Epidermal melanocyte (primary cell): ENCODE results near the gene NEXN.
"Not testable (repeated sequence)": the region's sequence is repeated elsewhere in the genome, so short reads cannot be mapped to it uniquely, and the experiment has no call there.

ENCODE experiments used
- DNase-seq: peaks from one replicate; pipeline ENCODE4 v3.0.0; 2011; ENCODE audit warnings: low spot score; ENCODE audit not compliant: insufficient read length

Gene NEXN

DNA sequence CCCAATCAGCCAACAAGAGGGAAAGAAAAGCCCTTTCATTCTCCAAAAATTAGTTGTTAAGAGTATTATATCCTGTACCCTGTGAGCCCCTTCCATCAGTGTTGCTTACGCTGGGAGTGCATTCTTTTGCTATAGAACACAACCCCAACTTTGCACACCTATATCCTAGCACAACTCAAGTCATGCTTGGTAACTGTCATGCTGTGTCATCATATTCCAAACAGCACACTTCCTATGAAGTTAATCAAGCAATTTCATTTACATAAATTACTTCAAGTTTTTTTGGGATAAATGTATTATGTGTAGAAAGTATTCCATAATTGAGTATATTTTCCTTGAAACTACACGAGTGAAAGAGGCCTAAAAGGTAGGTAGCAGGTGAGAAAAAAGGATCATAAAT lies 70.4 kb downstream of the NEXN start:
- no peak for DNase-seq

DNA sequence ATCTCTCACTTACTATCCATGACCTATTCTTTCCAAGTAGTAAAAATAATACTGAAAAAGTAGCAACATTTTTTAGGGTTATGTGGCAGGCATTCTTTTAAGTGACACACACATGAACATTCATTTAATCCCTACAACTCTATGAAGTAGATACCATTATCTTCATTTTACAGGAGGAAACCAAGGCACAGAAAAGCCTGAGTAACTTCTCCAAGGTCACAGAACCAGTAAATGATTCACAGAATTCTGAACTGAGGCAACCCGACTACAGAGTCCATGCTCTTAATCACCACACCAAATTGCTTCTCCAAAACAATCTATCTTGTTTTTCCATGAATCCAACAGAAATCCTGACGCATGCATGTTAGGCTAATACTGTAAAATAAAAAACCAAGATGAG lies 73.0 kb downstream of the NEXN start:
- DNase-seq = no peak

DNA sequence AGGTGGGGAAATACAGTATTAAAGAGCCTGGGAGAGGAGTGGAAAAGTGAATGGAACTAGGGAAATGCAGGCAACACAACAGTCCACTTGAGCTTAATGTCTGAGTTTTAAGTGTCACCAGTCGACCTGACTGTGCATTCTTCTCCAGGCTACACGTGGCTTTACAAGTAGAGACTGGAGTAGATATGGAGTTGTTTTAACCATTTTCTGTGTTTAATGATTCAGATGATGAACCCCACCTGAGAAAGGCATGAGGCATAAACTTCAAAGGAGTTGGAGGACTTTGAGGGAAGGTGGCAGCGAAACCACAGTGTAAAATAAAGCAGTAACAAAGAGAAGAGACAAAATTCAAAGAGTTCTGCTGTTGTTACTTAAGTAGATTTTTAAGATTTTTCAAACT lies 77.9 kb downstream of the NEXN start:
- DNase-seq = no peak

DNA sequence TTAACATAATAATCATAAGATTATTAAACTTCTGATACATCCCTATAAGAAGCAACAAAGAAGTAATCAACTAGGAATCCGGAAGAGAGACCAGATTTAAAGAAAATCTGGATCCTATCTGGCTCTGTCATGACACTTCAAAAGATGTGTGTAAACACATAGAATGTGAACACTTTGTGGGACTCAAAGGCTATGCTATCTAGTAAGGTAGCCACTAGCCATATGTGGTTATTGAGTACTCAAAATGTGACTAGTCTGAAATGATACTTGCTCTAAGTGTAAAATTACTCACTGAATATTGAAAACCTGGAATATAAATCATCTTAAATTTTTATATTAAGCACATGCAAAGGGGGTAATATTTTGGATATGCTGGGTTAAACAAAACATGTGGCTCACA lies 81.8 kb downstream of the NEXN start:
- DNase-seq = no peak

DNA sequence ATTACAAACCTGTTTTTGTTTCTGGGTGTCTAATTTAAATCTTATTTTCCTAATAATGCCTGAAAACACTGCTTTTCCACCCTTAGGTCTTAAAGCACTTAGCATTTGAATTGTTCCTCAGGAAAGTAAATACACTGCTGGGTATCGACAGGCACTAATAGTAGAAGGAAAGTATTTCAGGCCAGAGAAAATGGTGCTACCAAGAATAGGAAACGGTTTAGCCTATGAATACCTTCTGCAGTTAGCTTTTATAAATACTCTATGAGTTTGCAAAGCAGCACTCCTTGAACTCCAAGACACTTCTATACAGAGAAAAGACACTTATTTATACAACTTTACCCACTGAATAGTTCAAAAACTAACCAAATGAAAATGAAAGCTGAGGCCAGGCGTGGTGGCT lies 83.7 kb downstream of the NEXN start:
- no peak for DNase-seq

- no peak for DNase-seq
Measured at GRCh38 chr1:77975386-77975785, 87.0 kb downstream of the NEXN start.

DNA sequence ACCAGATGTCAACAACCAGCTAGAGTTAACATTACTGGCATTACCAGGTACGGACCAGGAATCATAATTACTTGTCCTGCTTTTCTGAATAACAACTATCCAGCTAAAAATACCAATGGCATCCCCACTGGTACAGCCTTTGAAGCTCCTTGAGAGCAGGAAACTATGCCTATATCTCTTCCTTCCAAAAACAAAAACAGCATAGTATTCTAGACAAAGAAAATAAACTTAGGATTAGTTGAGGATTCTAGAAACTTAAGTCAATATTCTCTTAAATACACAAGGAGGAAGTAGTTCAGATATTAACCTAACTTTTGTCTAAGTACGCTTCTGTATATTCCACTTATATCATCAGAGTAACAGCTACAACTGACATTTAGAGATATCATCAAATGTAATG lies 87.5 kb downstream of the NEXN start:
- no peak for DNase-seq

GRCh38 chr1:77976433-77977076 lies 88.1 kb downstream of the NEXN start:
- DNase-seq = no peak

- DNase-seq = peak; percentile 67
Measured at GRCh38 chr1:77977989-77978292, 89.5 kb downstream of the NEXN start.

- DNase-seq = no peak
Measured at GRCh38 chr1:77978293-77978968, 90.0 kb downstream of the NEXN start.

DNA sequence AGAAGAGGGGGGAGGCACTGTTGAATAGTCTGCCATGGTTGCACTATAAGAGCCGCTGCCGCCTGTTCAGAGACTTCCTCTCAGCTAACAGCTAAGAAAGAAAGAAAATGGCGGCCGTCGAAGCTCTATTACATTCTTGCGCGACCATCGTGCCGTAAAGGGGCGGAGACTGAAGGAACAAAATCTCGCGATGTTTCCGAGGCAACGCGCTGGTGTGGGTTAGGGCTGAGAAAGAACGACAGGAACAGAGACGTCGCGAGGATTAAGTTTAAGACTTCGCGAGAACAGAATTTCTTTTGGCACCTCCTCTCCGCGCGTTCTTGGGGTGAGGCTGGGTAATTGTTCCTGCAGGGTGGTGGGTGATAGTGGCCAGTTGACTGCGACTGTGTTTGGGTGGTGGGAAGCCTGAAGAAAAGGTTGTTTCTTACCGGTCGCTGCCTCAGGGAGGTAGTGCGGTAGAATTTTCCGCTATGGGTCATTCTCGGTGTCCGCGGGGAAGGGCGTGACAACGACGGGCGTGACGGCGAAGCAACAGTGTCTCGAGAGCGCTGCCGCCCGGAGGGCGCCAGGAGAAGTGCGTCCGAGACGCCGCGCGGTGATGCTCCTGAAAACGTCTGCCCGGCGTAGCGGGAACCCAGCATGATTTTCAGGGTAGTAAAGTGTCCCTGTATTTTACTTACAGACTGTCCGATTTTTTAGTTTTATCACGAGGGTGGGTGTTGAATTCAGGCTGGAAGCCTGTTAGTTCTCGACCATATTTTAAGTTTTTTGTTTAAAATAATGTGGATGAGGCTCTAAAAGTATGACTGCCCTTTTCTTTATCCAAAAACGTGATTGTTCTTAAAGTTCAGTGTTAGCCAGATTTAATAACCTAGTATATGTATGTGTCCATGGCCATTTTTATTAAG lies 90.8 kb downstream of the NEXN start, which contains the start of gene FUBP1:
Gene FUBP1 (minus strand): TSS at position 104 of the 908 bp plus-strand sequence. CDS start 68 bp downstream, at position 36.
- peak; percentile 73 for DNase-seq

- not testable (repeated sequence) for DNase-seq
Measured at GRCh38 chr1:77983352-77983996, 95.0 kb downstream of the NEXN start.

- DNase-seq = no peak
Measured at GRCh38 chr1:77983997-77984355, 95.6 kb downstream of the NEXN start.

DNA sequence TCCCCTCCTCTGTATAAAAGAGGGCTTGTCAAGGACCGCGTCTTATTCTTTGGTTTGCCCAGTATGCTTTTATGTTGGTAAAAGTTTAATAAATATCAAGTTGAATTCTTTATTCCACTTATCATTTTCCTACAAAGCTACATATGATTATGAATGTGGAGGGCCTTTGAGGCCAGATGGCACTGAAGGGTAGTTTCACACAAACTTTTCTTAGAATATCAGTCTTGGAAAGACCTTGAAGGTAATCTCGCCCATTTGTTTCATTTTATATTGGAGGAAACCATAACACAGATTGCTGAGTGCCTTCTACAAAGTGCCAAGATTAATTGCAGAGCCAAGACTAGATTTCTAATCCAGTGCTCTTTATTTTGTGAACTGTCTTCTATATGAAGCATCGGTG lies 96.2 kb downstream of the NEXN start:
- DNase-seq = no peak

- DNase-seq = no peak
Measured at GRCh38 chr1:77986810-77987209, 98.4 kb downstream of the NEXN start.

DNA sequence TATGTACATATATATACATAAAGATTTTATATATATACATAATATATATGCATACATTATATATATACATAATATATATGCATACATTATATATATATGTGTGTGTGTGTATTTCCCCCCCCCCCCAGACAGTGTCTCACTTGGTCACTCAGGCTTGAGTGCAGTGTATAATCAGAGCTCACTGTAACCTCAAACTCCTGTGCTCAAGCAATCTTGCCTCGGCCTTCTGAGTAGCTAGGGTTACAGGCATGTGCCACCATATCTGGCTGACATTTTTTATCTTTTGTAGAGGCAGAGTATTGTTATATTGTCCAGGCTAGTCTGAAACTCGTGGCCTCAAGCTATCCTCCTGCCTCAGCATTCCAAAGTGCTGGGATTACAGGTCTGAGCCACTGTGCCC lies 99.5 kb downstream of the NEXN start:
- DNase-seq = no peak

GRCh38 chr1:77989744-77990143 lies 101.3 kb downstream of the NEXN start:
- DNase-seq = no peak

DNA sequence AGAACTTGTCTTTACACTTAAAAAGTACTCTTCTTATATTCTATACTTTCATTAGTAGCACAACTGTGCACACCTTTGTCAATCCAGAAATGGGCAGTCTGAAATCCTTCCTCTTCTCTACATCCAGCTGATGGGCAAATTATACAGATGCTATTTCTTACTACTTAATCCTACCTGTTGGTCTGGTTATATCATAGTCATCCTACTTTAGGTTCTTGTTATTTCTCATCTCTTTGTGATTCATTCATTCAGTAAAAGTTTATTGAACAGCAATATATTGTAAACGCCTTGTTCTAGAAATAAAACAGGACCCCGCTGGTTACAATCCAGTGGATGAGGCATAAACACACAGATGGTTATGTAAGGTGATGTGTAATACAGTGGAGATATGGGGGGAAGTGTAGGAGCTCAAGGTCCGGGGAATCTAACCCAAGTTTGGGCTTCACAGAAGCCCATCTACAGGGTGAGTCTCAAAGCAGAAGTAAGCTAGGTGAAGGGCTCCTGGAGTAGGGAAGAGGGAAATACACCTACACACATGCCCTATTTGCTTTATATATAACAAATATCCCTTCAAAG lies 102.3 kb downstream of the NEXN start:
- DNase-seq = no peak

- no peak for DNase-seq
Measured at GRCh38 chr1:77991638-77992037, 103.2 kb downstream of the NEXN start.
